HepG2 (cell line): ENCODE results near the gene LOXL3. TPM values are rescaled to one million over a fixed set of nuclear protein-coding genes. Genes with fewer than 3 reads are reported as not detected.

ENCODE experiments used
- FOXP1 ChIP-seq, 2 experiments: fragments of 450-650 bp in 1 of 2; IDR thresholded peaks; 2 replicates each; pipeline ENCODE4 v1.6.1; 2017 to 2018; ENCODE audit warnings: antibody characterized with exemption in 1 of 2
- HMGXB4 ChIP-seq, 2 experiments: sonication (generic) in 1 of 2; formaldehyde crosslinking in 1 of 2; IDR thresholded peaks; 2 replicates each; pipeline versions ENCODE4 v1.4.0 to v1.6.1; 2018 to 2020; ENCODE audit warnings: missing genetic modification reagents in 2 of 2, borderline replicate concordance in 1 of 2, low read depth in 1 of 2, mild to moderate bottlenecking in 1 of 2, missing biosample characterization in 1 of 2
- NR2F2 ChIP-seq: IDR thresholded peaks from 2 replicates; pipeline ENCODE4 v1.6.1; 2012; ENCODE audit warnings: low read depth, inconsistent platforms, borderline replicate concordance
- POLR2AphosphoS5 ChIP-seq: IDR thresholded peaks from 2 replicates; pipeline ENCODE4 v1.6.1; 2012; ENCODE audit warnings: low read depth, low read length
- ZBTB37 ChIP-seq: sonication (generic); formaldehyde crosslinking; IDR thresholded peaks from 2 replicates; pipeline ENCODE4 v1.4.0; 2020; ENCODE audit warnings: mild to moderate bottlenecking, missing genetic modification reagents
- ZNF850 ChIP-seq: sonication (generic); formaldehyde crosslinking; conservative IDR thresholded peaks from 2 replicates; pipeline ENCODE4 v1.9.0; 2021; ENCODE audit warnings: mild to moderate bottlenecking, missing genetic modification reagents
- ZNF878 ChIP-seq: sonication (generic); formaldehyde crosslinking; IDR thresholded peaks from 2 replicates; pipeline ENCODE4 v1.8.1; 2023; ENCODE audit warnings: mild to moderate bottlenecking, missing genetic modification reagents, moderate library complexity
- polyA plus RNA-seq, 8 experiments: library from polyadenylated mRNA; depleted of rRNA in 3 of 8; stranded (reverse) in 7 of 8; unstranded in 1 of 8; fragments of >200 nt; fragmentation: Illumina TruSeq in 4 of 8; extraction: Trizol in 4 of 8; gene quantifications; 2 replicates each; pipeline versions ENCODE4 v1.2.1 to v1.2.3, GENCODE V29; 2011 to 2016; ENCODE audit warnings: low read depth in 4 of 8, missing spikeins in 1 of 8, mixed read lengths in 1 of 8; ENCODE audit not compliant: insufficient read depth in 1 of 8
- total RNA-seq, 5 experiments: library from RNA; depleted of rRNA; stranded (reverse); fragments of >200 nt; fragmentation: Illumina TruSeq; extraction: Trizol; gene quantifications; 2 replicates each; pipeline ENCODE4 v1.2.3, GENCODE V29; 2016; ENCODE audit warnings: low read depth in 1 of 5
- TF ChIP-seq, protein P1 (sequence below): sonication (generic); formaldehyde crosslinking; IDR thresholded peaks from 2 replicates; pipeline ENCODE4 v1.5.1; 2020; ENCODE audit warnings: missing genetic modification reagents, mild to moderate bottlenecking, borderline replicate concordance
- TF ChIP-seq, protein P2 (sequence below): sonication (generic); formaldehyde crosslinking; conservative IDR thresholded peaks from 2 replicates; pipeline ENCODE4 v1.4.0; 2020; ENCODE audit warnings: mild to moderate bottlenecking, missing genetic modification reagents, moderate library complexity

The LOXL3 gene
- total and polyA plus RNA-seq, 2 of the 13 experiments (the other 11 are each of a cell fraction or from before 2014, with no cell fraction given), result 0.55 to 6.5 TPM

GRCh38 chr2:74482801-74483674, 70.7 kb downstream of the LOXL3 start, which contains the start of the genes CCDC142 and TTC31 (continued):
- TF ChIP-seq ZNF878 (peak; percentile 64; the same call in 1 of the 2 replicates), ZNF850 (CRISPR knock-in tag) (0 out of 2 replicates have a peak, but pooled peaks have one; percentile 91), ZBTB37 (CRISPR knock-in tag) (0 out of 2 replicates have a peak, but pooled peaks have one; percentile 5), NR2F2 (peak; percentile 56; the same call in 1 of the 2 replicates), HMGXB4 (CRISPR knock-in tag; IDR thresholded peaks at IDR 0.05; ENCODE audit: borderline replicate concordance in 1 of 2, low read depth in 1 of 2) (peak; percentile 95), FOXP1 (IDR thresholded peaks at IDR 0.05) (no peak), FOXP1 (CRISPR knock-in tag; IDR thresholded peaks at IDR 0.05) (0 out of 2 replicates have a peak, but pooled peaks have one; percentile 4), POLR2AphosphoS5 (peak; percentile 92)
- TF ChIP-seq, protein P1, sequence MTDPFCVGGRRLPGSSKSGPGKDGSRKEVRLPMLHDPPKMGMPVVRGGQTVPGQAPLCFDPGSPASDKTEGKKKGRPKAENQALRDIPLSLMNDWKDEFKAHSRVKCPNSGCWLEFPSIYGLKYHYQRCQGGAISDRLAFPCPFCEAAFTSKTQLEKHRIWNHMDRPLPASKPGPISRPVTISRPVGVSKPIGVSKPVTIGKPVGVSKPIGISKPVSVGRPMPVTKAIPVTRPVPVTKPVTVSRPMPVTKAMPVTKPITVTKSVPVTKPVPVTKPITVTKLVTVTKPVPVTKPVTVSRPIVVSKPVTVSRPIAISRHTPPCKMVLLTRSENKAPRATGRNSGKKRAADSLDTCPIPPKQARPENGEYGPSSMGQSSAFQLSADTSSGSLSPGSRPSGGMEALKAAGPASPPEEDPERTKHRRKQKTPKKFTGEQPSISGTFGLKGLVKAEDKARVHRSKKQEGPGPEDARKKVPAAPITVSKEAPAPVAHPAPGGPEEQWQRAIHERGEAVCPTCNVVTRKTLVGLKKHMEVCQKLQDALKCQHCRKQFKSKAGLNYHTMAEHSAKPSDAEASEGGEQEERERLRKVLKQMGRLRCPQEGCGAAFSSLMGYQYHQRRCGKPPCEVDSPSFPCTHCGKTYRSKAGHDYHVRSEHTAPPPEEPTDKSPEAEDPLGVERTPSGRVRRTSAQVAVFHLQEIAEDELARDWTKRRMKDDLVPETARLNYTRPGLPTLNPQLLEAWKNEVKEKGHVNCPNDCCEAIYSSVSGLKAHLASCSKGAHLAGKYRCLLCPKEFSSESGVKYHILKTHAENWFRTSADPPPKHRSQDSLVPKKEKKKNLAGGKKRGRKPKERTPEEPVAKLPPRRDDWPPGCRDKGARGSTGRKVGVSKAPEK, result no peak
- TF ChIP-seq, protein P2, sequence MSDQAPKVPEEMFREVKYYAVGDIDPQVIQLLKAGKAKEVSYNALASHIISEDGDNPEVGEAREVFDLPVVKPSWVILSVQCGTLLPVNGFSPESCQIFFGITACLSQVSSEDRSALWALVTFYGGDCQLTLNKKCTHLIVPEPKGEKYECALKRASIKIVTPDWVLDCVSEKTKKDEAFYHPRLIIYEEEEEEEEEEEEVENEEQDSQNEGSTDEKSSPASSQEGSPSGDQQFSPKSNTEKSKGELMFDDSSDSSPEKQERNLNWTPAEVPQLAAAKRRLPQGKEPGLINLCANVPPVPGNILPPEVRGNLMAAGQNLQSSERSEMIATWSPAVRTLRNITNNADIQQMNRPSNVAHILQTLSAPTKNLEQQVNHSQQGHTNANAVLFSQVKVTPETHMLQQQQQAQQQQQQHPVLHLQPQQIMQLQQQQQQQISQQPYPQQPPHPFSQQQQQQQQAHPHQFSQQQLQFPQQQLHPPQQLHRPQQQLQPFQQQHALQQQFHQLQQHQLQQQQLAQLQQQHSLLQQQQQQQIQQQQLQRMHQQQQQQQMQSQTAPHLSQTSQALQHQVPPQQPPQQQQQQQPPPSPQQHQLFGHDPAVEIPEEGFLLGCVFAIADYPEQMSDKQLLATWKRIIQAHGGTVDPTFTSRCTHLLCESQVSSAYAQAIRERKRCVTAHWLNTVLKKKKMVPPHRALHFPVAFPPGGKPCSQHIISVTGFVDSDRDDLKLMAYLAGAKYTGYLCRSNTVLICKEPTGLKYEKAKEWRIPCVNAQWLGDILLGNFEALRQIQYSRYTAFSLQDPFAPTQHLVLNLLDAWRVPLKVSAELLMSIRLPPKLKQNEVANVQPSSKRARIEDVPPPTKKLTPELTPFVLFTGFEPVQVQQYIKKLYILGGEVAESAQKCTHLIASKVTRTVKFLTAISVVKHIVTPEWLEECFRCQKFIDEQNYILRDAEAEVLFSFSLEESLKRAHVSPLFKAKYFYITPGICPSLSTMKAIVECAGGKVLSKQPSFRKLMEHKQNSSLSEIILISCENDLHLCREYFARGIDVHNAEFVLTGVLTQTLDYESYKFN, result peak; percentile 64
- TF ChIP-seq, all 625 proteins: peak for 361
